Smooth muscle cell (in vitro differentiated cells): ENCODE results near the gene HS3ST5. TPM values are rescaled to one million over a fixed set of nuclear protein-coding genes. Genes with fewer than 3 reads are reported as not detected.

Experiments used
- DNase-seq: peaks from one replicate; lab custom pipeline; 2025; ENCODE audit not compliant: unreplicated experiment; lab: John Stamatoyannopoulos, UW
- H2AFZ ChIP-seq: fragments of 200-600 bp; sonication (generic); 2 replicates; pipeline ENCODE4 v1.6.0; 2016; ENCODE audit warnings: antibody characterized with exemption, low read depth, mild to moderate bottlenecking
- H3F3A ChIP-seq: fragments of 200-600 bp; sonication (generic); 2 replicates; pipeline ENCODE4 v1.6.0; 2017; ENCODE audit warnings: antibody characterized with exemption, low read depth
- H3K27ac ChIP-seq: fragments of 200-600 bp; sonication (generic); 2 replicates; pipeline ENCODE4 v1.5.1; 2016; ENCODE audit warnings: low read depth, mild to moderate bottlenecking
- H3K27me3 ChIP-seq: fragments of 200-600 bp; sonication (generic); 2 replicates; pipeline ENCODE4 v1.6.1; 2016; ENCODE audit warnings: low read depth, mild to moderate bottlenecking
- H3K36me3 ChIP-seq: fragments of 200-600 bp; sonication (generic); 2 replicates; pipeline ENCODE4 v1.5.1; 2016; ENCODE audit warnings: low read depth
- H3K4me1 ChIP-seq: fragments of 200-600 bp; sonication (generic); 2 replicates; pipeline ENCODE4 v1.5.1; 2016; ENCODE audit warnings: low read depth
- H3K4me2 ChIP-seq: fragments of 200-600 bp; sonication (generic); 2 replicates; pipeline ENCODE4 v1.6.0; 2016; ENCODE audit warnings: mild to moderate bottlenecking
- H3K4me3 ChIP-seq: fragments of 200-600 bp; sonication (generic); 2 replicates; pipeline ENCODE4 v1.5.1; 2016; ENCODE audit warnings: mild to moderate bottlenecking
- H3K79me2 ChIP-seq: fragments of 200-600 bp; sonication (generic); 2 replicates; pipeline ENCODE4 v1.6.0; 2016; ENCODE audit warnings: low read depth, mild to moderate bottlenecking
- H3K9ac ChIP-seq: fragments of 200-600 bp; sonication (generic); 2 replicates; pipeline ENCODE4 v1.6.0; 2016; ENCODE audit warnings: low read depth
- H3K9me3 ChIP-seq: fragments of 200-600 bp; sonication (generic); replicated peaks from 2 replicates; pipeline ENCODE4 v1.5.1; 2016; ENCODE audit warnings: low read depth
- H4K20me1 ChIP-seq: fragments of 200-600 bp; sonication (generic); 2 replicates; pipeline ENCODE4 v1.6.0; 2016; ENCODE audit warnings: low read depth
- CTCF ChIP-seq: fragments of 200-600 bp; sonication (generic); IDR thresholded peaks from 2 replicates; pipeline ENCODE4 v1.5.1; 2017; ENCODE audit warnings: borderline replicate concordance, mild to moderate bottlenecking, antibody characterized with exemption; ENCODE audit not compliant: insufficient read depth, poor library complexity, severe bottlenecking
- WGBS: methylation state at CpG from one replicate; pipeline ENCODE4 v1.1.7; 2016; ENCODE audit warnings: low lambda C conversion rate; 5-methylcytosine and 5-hydroxymethylcytosine counted together
- polyA plus RNA-seq: library from polyadenylated mRNA; unstranded; fragments of >200 nt; fragmentation: Nextera tagmentation; extraction: Ambion mirVana; gene quantifications from 2 replicates; pipeline ENCODE4 v1.2.1, GENCODE V29; 2016
- total RNA-seq: library from RNA; depleted of rRNA; stranded (reverse); fragments of >200 nt; gene quantifications from 2 replicates; pipeline ENCODE4 v1.2.3, GENCODE V29; 2014

Gene HS3ST5
- total RNA-seq: 0.18 TPM in 1 of 2 replicates, not detected in the other
- polyA plus RNA-seq: 0.25 and 0.27 TPM in 2 replicates

GRCh38 chr6:114342826-114343781 is at the start of gene HS3ST5:
Gene HS3ST5 (minus strand): TSS chr6:114343023. CDS start chr6:114062845, 280,178 bp downstream.
- Histone ChIP-seq H3K4me1 (peaks cover 31% of the 10 kb centered on the region), H3K4me2 (peak within 1 kb of the TSS; percentile 99), H3K27me3 (peaks cover 6% of the 10 kb centered on the region), H3K79me2 (no peaks in the 10 kb centered on the region), H3K4me3 (peak within 1 kb of the TSS; percentile 59), H3F3A (peaks cover 10% of the 10 kb centered on the region), H2AFZ (peak within 1 kb of the TSS; percentile 75), H3K27ac (no peak within 1 kb of the TSS), H3K9ac (no peak within 1 kb of the TSS), H4K20me1 (no peaks in the 10 kb centered on the region), H3K36me3 (no peaks in the 10 kb centered on the region), H3K9me3 (no peaks in the 10 kb centered on the region)
- WGBS: under 1% methylated on average over 54 of the region's 73 CpGs
- TF ChIP-seq CTCF: peak; percentile 34
- peak; percentile 20 for DNase-seq

GRCh38 chr6:114390176-114390575 is 47.4 kb upstream of the HS3ST5 start:
- Histone ChIP-seq H3K4me2 (no peak overlapping the region), H3K36me3 (no peaks in the 10 kb centered on the region), H3K9ac (no peak overlapping the region), H4K20me1 (no peaks in the 10 kb centered on the region), H3K4me1 (no peaks in the 10 kb centered on the region), H3K4me3 (no peak overlapping the region), H2AFZ (no peak overlapping the region), H3F3A (no peaks in the 10 kb centered on the region), H3K79me2 (no peaks in the 10 kb centered on the region), H3K27me3 (no peaks in the 10 kb centered on the region), H3K9me3 (no peaks in the 10 kb centered on the region), H3K27ac (no peak overlapping the region)
- DNase-seq: no peak
- 50% methylated on average over 2 of the region's 2 CpGs for WGBS
- TF ChIP-seq CTCF: no peak

GRCh38 chr6:114389111-114389510 is 46.3 kb upstream of the HS3ST5 start:
- Histone ChIP-seq H3K9me3 (no peaks in the 10 kb centered on the region), H3K9ac (no peak overlapping the region), H3K27ac (no peak overlapping the region)

More at GRCh38 chr6:114389111-114389510, 46.3 kb upstream of the HS3ST5 start:
- H3K36me3 ChIP-seq: no peaks in the 10 kb centered on the region
- no peaks in the 10 kb centered on the region for H3F3A ChIP-seq
- no peaks in the 10 kb centered on the region for H4K20me1 ChIP-seq
- no peaks in the 10 kb centered on the region for H3K4me1 ChIP-seq
- no peaks in the 10 kb centered on the region for H3K27me3 ChIP-seq
- H2AFZ ChIP-seq: no peak overlapping the region
- no peak overlapping the region for H3K4me3 ChIP-seq
- H3K79me2 ChIP-seq: no peaks in the 10 kb centered on the region
- no peak for DNase-seq
- H3K4me2 ChIP-seq: no peak overlapping the region
- no peak for TF ChIP-seq CTCF
